GM19351 (cell line): ENCODE measurements around the gene EIF2S1.
"Not testable (repeated sequence)": the region's sequence is repeated elsewhere in the genome, so short reads cannot be mapped to it uniquely, and the experiment has no call there.

Experiments
- ATAC-seq: cut with Tn5 transposase; IDR thresholded peaks from one replicate; pipeline ENCODE4 v1.9.1; 2021; ENCODE audit warnings: mild to moderate bottlenecking, moderate library complexity; ENCODE audit not compliant: unreplicated experiment

EIF2S1 gene

GRCh38 chr14:67410313-67410712 is 50.2 kb downstream of the EIF2S1 start:
- ATAC-seq: no peak

GRCh38 chr14:67411370-67411769 is 51.2 kb downstream of the EIF2S1 start:
- no peak for ATAC-seq

GRCh38 chr14:67411820-67412421 is 51.8 kb downstream of the EIF2S1 start, which contains the start of gene PLEK2:
Gene PLEK2, minus strand, starts transcription at chr14:67412165. Its CDS starts 106 bp downstream, at chr14:67412059.
- ATAC-seq: no peak

- no peak for ATAC-seq
Measured at GRCh38 chr14:67413806-67414769, 54.0 kb downstream of the EIF2S1 start.

- not testable (repeated sequence) for ATAC-seq
Measured at GRCh38 chr14:67415610-67416009, 55.5 kb downstream of the EIF2S1 start.

GRCh38 chr14:67416085-67416484 is 56.0 kb downstream of the EIF2S1 start:
- ATAC-seq: no peak

GRCh38 chr14:67416810-67417209 is 56.7 kb downstream of the EIF2S1 start:
- ATAC-seq: no peak

GRCh38 chr14:67417633-67418032 is 57.5 kb downstream of the EIF2S1 start:
- ATAC-seq: no peak

GRCh38 chr14:67418401-67419191 is 58.5 kb downstream of the EIF2S1 start:
- ATAC-seq: no peak

GRCh38 chr14:67420102-67420739 is 60.1 kb downstream of the EIF2S1 start:
- ATAC-seq: no peak

GRCh38 chr14:67421356-67422224 is 61.5 kb downstream of the EIF2S1 start:
- ATAC-seq: no peak

- no peak for ATAC-seq
Measured at GRCh38 chr14:67423424-67423823, 63.3 kb downstream of the EIF2S1 start.

GRCh38 chr14:67424539-67424938 is 64.4 kb downstream of the EIF2S1 start:
- ATAC-seq: no peak

- ATAC-seq: no peak
Measured at GRCh38 chr14:67425608-67426007, 65.5 kb downstream of the EIF2S1 start.

GRCh38 chr14:67426161-67426560 is 66.0 kb downstream of the EIF2S1 start:
- no peak for ATAC-seq

- ATAC-seq: peak; percentile 59
Measured at GRCh38 chr14:67426983-67427606, 67.0 kb downstream of the EIF2S1 start.

GRCh38 chr14:67428501-67429031 is 68.4 kb downstream of the EIF2S1 start:
- no peak for ATAC-seq

- ATAC-seq: no peak
Measured at GRCh38 chr14:67429510-67430205, 69.5 kb downstream of the EIF2S1 start.
